GM23338 (cell line): ENCODE data around the gene NUP160. TPM values are rescaled to one million over a fixed set of nuclear protein-coding genes. Genes with fewer than 3 reads are reported as not detected.
"Not testable (repeated sequence)": the region's sequence is repeated elsewhere in the genome, so short reads cannot be mapped to it uniquely, and the experiment has no call there.

Source experiments
- ATAC-seq: fragments of 200-7000 bp; cut with Tn5 transposase; 3 replicates; pipeline ENCODE4 v1.9.1; 2020
- DNase-seq: peaks from one replicate; pipeline ENCODE4 v3.0.0-alpha.2; 2015; ENCODE audit warnings: low spot score
- H2AFZ ChIP-seq: fragments of 200-600 bp; sonication (generic); 2 replicates; pipeline ENCODE4 v1.8.0; 2016; ENCODE audit warnings: antibody characterized with exemption, mild to moderate bottlenecking, moderate library complexity
- H3F3A ChIP-seq: fragments of 200-600 bp; sonication (generic); replicated peaks from 2 replicates; pipeline ENCODE4 v1.8.0; 2017; ENCODE audit warnings: antibody characterized with exemption, mixed run types, low read depth
- H3K27ac ChIP-seq: fragments of 200-600 bp; sonication (generic); 2 replicates; pipeline ENCODE4 v1.6.1; 2016; ENCODE audit warnings: low read depth
- H3K27me3 ChIP-seq: fragments of 200-600 bp; sonication (generic); 2 replicates; pipeline ENCODE4 v1.8.0; 2016; ENCODE audit warnings: mild to moderate bottlenecking, mixed run types, moderate library complexity; ENCODE audit not compliant: insufficient read depth
- H3K36me3 ChIP-seq: fragments of 200-600 bp; sonication (generic); 2 replicates; pipeline ENCODE4 v1.8.0; 2016; ENCODE audit warnings: mild to moderate bottlenecking; ENCODE audit not compliant: insufficient read depth
- H3K4me1 ChIP-seq: fragments of 200-600 bp; sonication (generic); 2 replicates; pipeline ENCODE4 v1.8.0; 2016; ENCODE audit warnings: mild to moderate bottlenecking, moderate library complexity; ENCODE audit not compliant: insufficient read depth
- H3K4me2 ChIP-seq: fragments of 200-600 bp; sonication (generic); 2 replicates; pipeline ENCODE4 v1.7.1; 2017; ENCODE audit warnings: mixed run types
- H3K4me3 ChIP-seq: fragments of 200-600 bp; sonication (generic); 2 replicates; pipeline ENCODE4 v1.6.1; 2016; ENCODE audit warnings: mixed run types
- H3K79me2 ChIP-seq: fragments of 200-600 bp; sonication (generic); replicated peaks from 2 replicates; pipeline ENCODE4 v1.8.0; 2017; ENCODE audit warnings: mild to moderate bottlenecking; ENCODE audit not compliant: insufficient read depth
- H3K9me2 ChIP-seq: fragments of 200-600 bp; sonication (generic); 2 replicates; pipeline ENCODE4 v1.8.0; 2017; ENCODE audit not compliant: insufficient read depth
- H4K20me1 ChIP-seq: fragments of 200-600 bp; sonication (generic); replicated peaks from 2 replicates; pipeline ENCODE4 v1.8.0; 2017; ENCODE audit warnings: mild to moderate bottlenecking; ENCODE audit not compliant: insufficient read depth
- H3K27ac Mint-ChIP-seq: 2 replicates; pipeline ENCODE4 v1.8.0; 2020; ENCODE audit warnings: inconsistent platforms, mild to moderate bottlenecking, moderate library complexity, mixed read lengths
- H3K27me3 Mint-ChIP-seq: 3 replicates; pipeline ENCODE4 v1.8.0; 2022; ENCODE audit warnings: low read depth, mild to moderate bottlenecking, moderate library complexity, mixed read lengths, inconsistent platforms; ENCODE audit not compliant: insufficient read depth, poor library complexity
- H3K36me3 Mint-ChIP-seq: 3 replicates; pipeline ENCODE4 v1.8.0; 2021; ENCODE audit warnings: low read depth, mild to moderate bottlenecking, inconsistent platforms, moderate library complexity, mixed read lengths
- H3K4me1 Mint-ChIP-seq: 3 replicates; pipeline ENCODE4 v1.8.0; 2020; ENCODE audit warnings: mild to moderate bottlenecking, inconsistent platforms, mixed read lengths
- H3K4me3 Mint-ChIP-seq: 3 replicates; pipeline ENCODE4 v1.8.0; 2021; ENCODE audit warnings: moderate library complexity, mild to moderate bottlenecking, inconsistent platforms, mixed read lengths
- H3K9me3 Mint-ChIP-seq: 3 replicates; pipeline ENCODE4 v1.8.0; 2020; ENCODE audit warnings: moderate library complexity, mild to moderate bottlenecking, inconsistent platforms, mixed read lengths
- CREB1 ChIP-seq: fragments of 250-450 bp; sonication (Bioruptor Pico); IDR thresholded peaks from 2 replicates; pipeline ENCODE4 v1.5.0; 2020; ENCODE audit warnings: low read depth, mild to moderate bottlenecking, moderate library complexity
- ETS1 ChIP-seq: IDR thresholded peaks from 2 replicates; pipeline ENCODE4 v1.6.1; 2016; ENCODE audit warnings: antibody characterized with exemption
- EZH2 ChIP-seq: fragments of 200-600 bp; sonication (generic); IDR thresholded peaks from one replicate; pipeline ENCODE4 v1.8.0; 2017; ENCODE audit warnings: antibody characterized with exemption, mild to moderate bottlenecking, low read depth; ENCODE audit not compliant: unreplicated experiment
- EZH2phosphoT487 ChIP-seq: fragments of 200-600 bp; sonication (generic); IDR thresholded peaks from one replicate; pipeline ENCODE4 v1.8.1; 2018; ENCODE audit warnings: antibody characterized with exemption; ENCODE audit not compliant: unreplicated experiment
- JUNB ChIP-seq: IDR thresholded peaks from one replicate; pipeline ENCODE4 v1.6.1; 2016; ENCODE audit warnings: antibody characterized with exemption; ENCODE audit not compliant: unreplicated experiment
- NANOG ChIP-seq: IDR thresholded peaks from 2 replicates; pipeline ENCODE4 v1.6.1; 2016; ENCODE audit warnings: antibody characterized with exemption, borderline replicate concordance
- POLR2AphosphoS5 ChIP-seq: IDR thresholded peaks from 2 replicates; pipeline ENCODE4 v1.6.1; 2016; ENCODE audit warnings: antibody characterized with exemption, low read depth
- ZNF462 ChIP-seq: fragments of 250-450 bp; sonication (Bioruptor Pico); IDR thresholded peaks from 2 replicates; pipeline ENCODE4 v1.5.0; 2020; ENCODE audit warnings: mild to moderate bottlenecking, moderate library complexity
- polyA plus RNA-seq: library from polyadenylated mRNA; unstranded; fragments of >200 nt; fragmentation: Nextera tagmentation; extraction: Ambion mirVana; gene quantifications from 2 replicates; pipeline ENCODE4 v1.2.1, GENCODE V29; 2016
- total RNA-seq: library from RNA; depleted of rRNA; stranded (reverse); fragments of >200 nt; shearing (Covaris generic); gene quantifications from 2 replicates; pipeline ENCODE4 v1.2.3, GENCODE V29; 2014

Gene NUP160
- total and polyA plus RNA-seq, 2 experiments from 2014 or later, result 41.2 to 101 TPM

GRCh38 chr11:47750725-47751124, 97.4 kb downstream of the NUP160 start (continued):
- no peak for TF ChIP-seq ETS1
- TF ChIP-seq ZNF462 (CRISPR knock-in tag), result no peak
- no peak for TF ChIP-seq NANOG
- no peak for TF ChIP-seq EZH2phosphoT487
- TF ChIP-seq EZH2, result no peak
- TF ChIP-seq CREB1 (CRISPR knock-in tag), result no peak
- TF ChIP-seq JUNB, result no peak
- TF ChIP-seq POLR2AphosphoS5, result no peak

GRCh38 chr11:47742494-47742893, 105.7 kb downstream of the NUP160 start:
- DNase-seq, H2AFZ ChIP-seq, H3K9me2 ChIP-seq, H3K27me3 Mint-ChIP-seq, H3K9me3 Mint-ChIP-seq, H3K27ac Mint-ChIP-seq, H3K4me3 ChIP-seq, H3K4me1 Mint-ChIP-seq, H3K4me2 ChIP-seq, H3K79me2 ChIP-seq, ATAC-seq, H3K4me1 ChIP-seq, H3K4me3 Mint-ChIP-seq, H3K27me3 ChIP-seq, H3K27ac ChIP-seq: not testable (repeated sequence)
- peaks cover 24% of the 10 kb centered on the region for H4K20me1 ChIP-seq
- H3K36me3 ChIP-seq, result peaks cover 83% of the 10 kb centered on the region
- peaks cover 13% of the 10 kb centered on the region; the same call in 1 of the 2 replicates for H3F3A ChIP-seq
- peaks cover 88% of the 10 kb centered on the region for H3K36me3 Mint-ChIP-seq

- not testable (repeated sequence) for H3K9me3 Mint-ChIP-seq
- H3K36me3 ChIP-seq, result peaks cover 84% of the 10 kb centered on the region
Measured at GRCh38 chr11:47737817-47738216, 110.3 kb downstream of the NUP160 start.

More at GRCh38 chr11:47737817-47738216, 110.3 kb downstream of the NUP160 start:
- not testable (repeated sequence) for H3K27me3 Mint-ChIP-seq, H3K27me3 ChIP-seq, H2AFZ ChIP-seq, ATAC-seq, H3K27ac Mint-ChIP-seq, H3K9me2 ChIP-seq, H3K4me1 ChIP-seq, H3K4me3 ChIP-seq, H3F3A ChIP-seq, H3K4me1 Mint-ChIP-seq, H3K4me3 Mint-ChIP-seq, H4K20me1 ChIP-seq, H3K79me2 ChIP-seq, DNase-seq, H3K4me2 ChIP-seq, H3K27ac ChIP-seq
- peaks cover 85% of the 10 kb centered on the region for H3K36me3 Mint-ChIP-seq
